Measurements from ENCODE around the gene DNM3.

DNA sequence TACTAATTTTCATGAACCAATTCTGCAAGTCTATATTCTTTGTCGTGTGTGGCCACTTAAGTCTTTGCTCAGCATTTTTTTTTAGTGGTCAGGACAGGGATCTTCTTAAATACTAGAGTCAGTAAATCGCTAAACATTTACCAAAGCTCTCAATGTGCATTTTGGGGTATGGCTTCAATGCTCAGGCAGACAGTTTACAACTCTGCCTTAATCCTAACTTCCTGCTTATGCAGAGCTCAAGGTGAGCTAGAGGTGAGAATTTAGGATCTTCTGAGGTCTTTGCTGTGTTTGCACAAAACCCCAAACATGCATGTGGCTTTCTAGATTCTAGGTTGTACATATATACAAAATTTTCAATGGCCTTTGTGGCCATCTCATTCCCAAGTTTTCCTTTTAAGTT is 153.0 kb downstream of the DNM3 start:
- TF ChIP-seq, protein P1, sequence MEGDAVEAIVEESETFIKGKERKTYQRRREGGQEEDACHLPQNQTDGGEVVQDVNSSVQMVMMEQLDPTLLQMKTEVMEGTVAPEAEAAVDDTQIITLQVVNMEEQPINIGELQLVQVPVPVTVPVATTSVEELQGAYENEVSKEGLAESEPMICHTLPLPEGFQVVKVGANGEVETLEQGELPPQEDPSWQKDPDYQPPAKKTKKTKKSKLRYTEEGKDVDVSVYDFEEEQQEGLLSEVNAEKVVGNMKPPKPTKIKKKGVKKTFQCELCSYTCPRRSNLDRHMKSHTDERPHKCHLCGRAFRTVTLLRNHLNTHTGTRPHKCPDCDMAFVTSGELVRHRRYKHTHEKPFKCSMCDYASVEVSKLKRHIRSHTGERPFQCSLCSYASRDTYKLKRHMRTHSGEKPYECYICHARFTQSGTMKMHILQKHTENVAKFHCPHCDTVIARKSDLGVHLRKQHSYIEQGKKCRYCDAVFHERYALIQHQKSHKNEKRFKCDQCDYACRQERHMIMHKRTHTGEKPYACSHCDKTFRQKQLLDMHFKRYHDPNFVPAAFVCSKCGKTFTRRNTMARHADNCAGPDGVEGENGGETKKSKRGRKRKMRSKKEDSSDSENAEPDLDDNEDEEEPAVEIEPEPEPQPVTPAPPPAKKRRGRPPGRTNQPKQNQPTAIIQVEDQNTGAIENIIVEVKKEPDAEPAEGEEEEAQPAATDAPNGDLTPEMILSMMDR (IDR thresholded peaks at IDR 0.05; ENCODE audit: low read depth, low read length) = no peak
- TF ChIP-seq, protein P2, sequence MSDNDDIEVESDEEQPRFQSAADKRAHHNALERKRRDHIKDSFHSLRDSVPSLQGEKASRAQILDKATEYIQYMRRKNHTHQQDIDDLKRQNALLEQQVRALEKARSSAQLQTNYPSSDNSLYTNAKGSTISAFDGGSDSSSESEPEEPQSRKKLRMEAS (IDR thresholded peaks at IDR 0.05; ENCODE audit: low read depth, low read length) = no peak
- no peak for TF ChIP-seq POLR2A (IDR thresholded peaks at IDR 0.05; ENCODE audit: extremely low read depth, insufficient read length)
